ENCODE data around the gene PAX1.

The PAX1 gene

DNA sequence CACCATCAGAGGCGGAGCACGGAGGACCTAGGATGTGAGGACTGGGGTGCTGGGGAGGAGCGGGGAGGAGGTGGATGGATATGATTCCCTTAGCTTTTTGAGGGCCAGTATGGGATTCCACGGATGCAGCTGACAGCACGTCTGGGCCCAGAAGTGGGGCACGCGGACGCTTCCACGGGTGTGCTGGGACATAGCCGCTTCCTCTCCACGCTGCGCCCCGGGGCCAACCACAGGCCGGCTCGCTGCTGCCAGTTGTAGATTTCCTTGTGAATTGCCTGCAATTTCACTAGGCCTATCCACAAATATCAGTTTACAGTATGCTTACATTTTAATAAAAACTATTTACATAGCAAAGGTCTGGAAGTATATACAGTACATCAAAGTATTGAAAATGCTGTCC is 23.9 kb downstream of the PAX1 start:
- no peak for DNase-seq (ENCODE audit: low read depth)
- H3K4me3 ChIP-seq (ENCODE audit: low read length), result no peak overlapping the region
- TF ChIP-seq, protein P1, sequence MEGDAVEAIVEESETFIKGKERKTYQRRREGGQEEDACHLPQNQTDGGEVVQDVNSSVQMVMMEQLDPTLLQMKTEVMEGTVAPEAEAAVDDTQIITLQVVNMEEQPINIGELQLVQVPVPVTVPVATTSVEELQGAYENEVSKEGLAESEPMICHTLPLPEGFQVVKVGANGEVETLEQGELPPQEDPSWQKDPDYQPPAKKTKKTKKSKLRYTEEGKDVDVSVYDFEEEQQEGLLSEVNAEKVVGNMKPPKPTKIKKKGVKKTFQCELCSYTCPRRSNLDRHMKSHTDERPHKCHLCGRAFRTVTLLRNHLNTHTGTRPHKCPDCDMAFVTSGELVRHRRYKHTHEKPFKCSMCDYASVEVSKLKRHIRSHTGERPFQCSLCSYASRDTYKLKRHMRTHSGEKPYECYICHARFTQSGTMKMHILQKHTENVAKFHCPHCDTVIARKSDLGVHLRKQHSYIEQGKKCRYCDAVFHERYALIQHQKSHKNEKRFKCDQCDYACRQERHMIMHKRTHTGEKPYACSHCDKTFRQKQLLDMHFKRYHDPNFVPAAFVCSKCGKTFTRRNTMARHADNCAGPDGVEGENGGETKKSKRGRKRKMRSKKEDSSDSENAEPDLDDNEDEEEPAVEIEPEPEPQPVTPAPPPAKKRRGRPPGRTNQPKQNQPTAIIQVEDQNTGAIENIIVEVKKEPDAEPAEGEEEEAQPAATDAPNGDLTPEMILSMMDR (conservative IDR thresholded peaks at IDR 0.05; ENCODE audit: low read depth, low read length), result no peak

DNA sequence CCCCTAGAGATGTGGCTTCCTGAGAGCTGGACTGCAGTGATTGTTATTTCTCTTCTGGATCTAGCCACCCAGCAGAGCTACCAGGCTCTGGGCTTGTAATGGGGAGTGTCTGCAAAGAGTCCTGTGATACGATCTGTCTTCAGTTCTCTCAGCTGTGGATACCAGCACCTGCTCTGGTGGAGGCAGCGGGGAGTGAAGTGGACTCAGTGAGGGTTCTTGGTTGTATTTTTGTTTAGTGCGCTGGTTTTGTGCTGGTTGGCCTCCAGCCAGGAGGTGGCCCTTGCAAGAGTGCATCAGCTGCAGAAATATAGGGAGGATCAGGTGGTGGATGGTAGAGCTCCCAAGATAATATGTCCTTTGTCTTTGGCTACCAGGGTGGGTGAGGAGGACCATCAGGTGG is 33.7 kb downstream of the PAX1 start:
- no peak for DNase-seq (ENCODE audit: low read depth)
- TF ChIP-seq, protein P1 (conservative IDR thresholded peaks at IDR 0.05; ENCODE audit: low read depth, low read length), result no peak
- H3K4me3 ChIP-seq (ENCODE audit: low read length), result no peak overlapping the region

GRCh38 chr20:21739682-21740081 is 34.2 kb downstream of the PAX1 start:
- H3K4me3 ChIP-seq (ENCODE audit: low read length), result no peak overlapping the region
- no peak for DNase-seq (ENCODE audit: low read depth)
- TF ChIP-seq, protein P1 (conservative IDR thresholded peaks at IDR 0.05; ENCODE audit: low read depth, low read length), result no peak

DNA sequence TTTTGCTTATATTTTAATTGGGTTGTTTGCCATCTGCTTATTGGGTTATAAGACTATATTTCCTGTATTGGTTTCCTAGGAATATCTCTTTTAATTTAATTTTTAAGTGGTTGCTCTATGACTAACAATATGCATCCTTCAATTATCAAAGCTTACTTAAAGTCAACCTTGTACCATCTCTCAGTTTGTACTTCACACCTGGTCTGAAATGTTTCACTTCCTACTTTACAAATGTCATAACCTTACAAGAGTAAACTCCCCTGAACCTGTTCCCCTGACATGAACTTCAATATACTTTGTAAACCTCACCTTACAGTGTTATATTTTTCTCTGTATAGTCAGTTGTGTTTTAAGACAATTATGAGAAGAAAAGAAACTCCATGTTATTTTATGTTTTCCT is 35.8 kb downstream of the PAX1 start:
- H3K4me3 ChIP-seq (ENCODE audit: low read length), result no peak overlapping the region
- DNase-seq (ENCODE audit: low read depth), result no peak
- TF ChIP-seq, protein P1 (conservative IDR thresholded peaks at IDR 0.05; ENCODE audit: low read depth, low read length), result no peak

DNA sequence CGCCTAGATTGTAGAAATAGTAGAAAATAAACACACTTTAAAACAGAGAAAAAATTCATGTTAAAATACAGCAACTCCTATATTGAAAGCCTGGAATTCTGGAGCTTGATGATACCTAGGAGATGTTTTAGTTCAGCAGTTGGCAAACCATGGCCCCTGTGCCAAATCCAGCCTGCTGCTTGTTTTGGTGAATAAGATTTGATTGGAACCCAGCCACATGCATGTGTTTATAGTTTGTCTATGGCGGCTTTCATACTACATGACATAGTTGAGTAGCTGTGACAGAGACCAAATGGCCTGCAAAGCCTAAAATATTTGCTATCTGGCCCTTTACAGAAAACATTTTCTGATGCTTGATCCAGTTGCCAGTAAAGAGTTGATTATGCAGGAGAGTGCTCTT is 57.2 kb downstream of the PAX1 start:
- DNase-seq (ENCODE audit: low read depth), result no peak
- TF ChIP-seq, protein P1 (conservative IDR thresholded peaks at IDR 0.05; ENCODE audit: low read depth, low read length), result no peak

GRCh38 chr20:21767200-21767738 is 61.8 kb downstream of the PAX1 start:
- DNase-seq (ENCODE audit: low read depth), result no peak
- TF ChIP-seq, protein P1 (conservative IDR thresholded peaks at IDR 0.05; ENCODE audit: low read depth, low read length), result no peak
- H3K4me3 ChIP-seq (ENCODE audit: low read length), result no peak overlapping the region

More for the DNA sequence above, 57.2 kb downstream of the PAX1 start:
- H3K4me3 ChIP-seq (ENCODE audit: low read length), result no peak overlapping the region

DNA sequence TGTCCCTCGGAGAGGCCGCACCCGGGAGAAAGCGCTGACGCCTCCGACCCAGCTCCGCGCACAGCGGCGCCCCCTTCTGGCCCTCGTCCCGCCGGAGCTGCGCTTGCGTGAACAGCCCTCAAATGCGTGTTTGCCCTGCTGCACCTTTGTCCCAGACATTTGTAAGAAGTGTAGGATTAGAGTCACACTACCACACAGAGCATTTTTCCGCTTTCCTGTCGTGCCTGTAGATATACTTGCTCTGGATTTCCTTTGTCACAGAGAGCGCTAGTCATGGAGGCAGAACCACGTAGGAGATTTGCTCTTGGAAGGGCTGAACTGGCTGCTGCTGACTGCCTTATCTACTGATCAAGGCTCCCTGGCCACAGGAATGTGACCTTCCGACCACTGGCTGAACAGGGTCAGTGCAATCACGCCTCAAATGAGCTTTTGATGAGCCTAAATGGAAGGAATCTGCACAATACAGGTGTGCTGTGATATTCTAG is 62.3 kb downstream of the PAX1 start:
- TF ChIP-seq, protein P1 (conservative IDR thresholded peaks at IDR 0.05; ENCODE audit: low read depth, low read length), result no peak
- no peak overlapping the region for H3K4me3 ChIP-seq (ENCODE audit: low read length)
- DNase-seq (ENCODE audit: low read depth), result no peak

All from retinal pigment epithelial cell (primary cell).